Activated CD4-positive, alpha-beta T cell treated with anti-CD3 and anti-CD28 coated beads, Interleukin-2, amount 50 U/mL, for 48 hours (primary cell): ENCODE data around the gene POU6F1.
"Not testable (repeated sequence)": the region's sequence is repeated elsewhere in the genome, so short reads cannot be mapped to it uniquely, and the experiment has no call there.

Experiments
- DNase-seq, 2 experiments: peaks; one replicate each; pipeline ENCODE4 v3.0.0-alpha.2; 2020

Gene POU6F1

DNA sequence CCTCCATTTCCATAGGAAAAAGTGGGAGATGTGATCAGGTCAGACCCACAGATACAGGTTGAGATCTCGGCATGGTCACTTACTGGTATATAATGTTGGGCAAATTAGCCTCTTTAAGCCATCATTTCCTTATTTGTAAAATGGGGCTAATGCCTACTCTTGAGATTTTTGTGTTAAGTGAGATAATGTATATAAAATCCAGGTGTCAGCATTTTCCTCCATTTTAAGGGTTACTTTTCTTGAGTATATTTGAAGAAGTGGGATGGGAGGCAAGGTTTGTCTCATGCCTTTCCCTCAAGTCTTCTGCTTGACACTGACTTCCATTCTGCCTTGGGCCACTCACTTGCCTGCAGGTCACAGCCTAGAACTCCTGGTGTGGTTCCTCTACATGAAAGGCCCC, 10.1 kb upstream of the POU6F1 start:
- DNase-seq = no peak

DNA sequence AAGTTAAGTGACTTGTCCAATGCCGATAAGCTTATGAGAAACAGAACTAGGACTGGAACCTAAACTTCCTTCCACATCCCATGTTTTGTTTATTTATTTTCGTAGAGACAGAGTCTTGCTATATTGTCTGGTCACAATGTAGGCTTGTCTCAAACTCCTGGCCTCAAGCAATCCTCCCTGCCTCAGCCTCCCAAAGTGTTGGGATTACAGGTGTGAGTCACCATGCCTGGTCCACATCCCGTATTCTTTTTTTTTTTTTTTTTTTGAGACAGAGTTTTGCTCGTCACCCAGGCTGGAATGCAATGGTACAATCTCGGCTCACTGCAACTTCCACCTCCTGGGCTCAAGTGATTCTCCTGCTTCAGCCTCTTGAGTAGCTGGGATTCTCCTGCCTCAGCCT, 9.2 kb upstream of the POU6F1 start:
- not testable (repeated sequence) for DNase-seq

DNA sequence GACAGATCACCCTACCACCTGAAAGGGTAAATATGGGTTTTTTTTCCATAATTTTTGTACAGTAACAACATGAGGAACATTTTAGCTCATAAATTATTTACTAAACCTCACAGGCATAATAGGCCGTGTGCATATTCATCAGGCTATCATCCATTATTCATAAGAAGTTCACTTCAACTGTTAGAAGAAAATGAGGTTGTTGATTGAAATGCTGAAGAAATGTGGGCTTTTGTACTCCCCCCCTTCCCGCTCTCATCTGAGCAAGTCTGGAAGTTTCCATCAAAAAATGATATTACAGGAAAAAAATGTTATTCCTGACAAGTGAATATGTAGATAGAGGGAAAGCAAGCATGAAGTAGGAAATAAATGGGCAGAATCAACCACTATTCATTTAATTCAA, 7.9 kb upstream of the POU6F1 start:
- DNase-seq = no peak

DNA sequence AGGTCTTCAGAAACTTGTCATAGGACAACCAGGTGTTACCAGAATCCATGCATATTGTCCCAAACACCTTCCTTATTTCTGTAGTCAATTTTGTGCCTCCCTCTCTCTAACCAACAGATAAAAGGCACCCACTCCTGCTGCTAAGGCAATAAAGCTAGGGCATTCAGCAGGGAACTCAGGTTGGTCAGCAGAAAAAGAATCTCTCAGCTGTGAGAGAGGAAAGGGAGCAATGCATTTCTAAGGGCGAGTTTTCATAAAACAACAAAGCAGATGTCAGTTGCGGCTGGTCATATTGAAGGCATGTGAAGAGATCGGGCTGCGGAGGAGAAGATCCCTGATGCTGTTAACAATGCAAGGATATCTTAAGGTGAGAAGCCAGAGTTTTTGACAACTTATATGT, 7.4 kb upstream of the POU6F1 start:
- no peak for DNase-seq

DNA sequence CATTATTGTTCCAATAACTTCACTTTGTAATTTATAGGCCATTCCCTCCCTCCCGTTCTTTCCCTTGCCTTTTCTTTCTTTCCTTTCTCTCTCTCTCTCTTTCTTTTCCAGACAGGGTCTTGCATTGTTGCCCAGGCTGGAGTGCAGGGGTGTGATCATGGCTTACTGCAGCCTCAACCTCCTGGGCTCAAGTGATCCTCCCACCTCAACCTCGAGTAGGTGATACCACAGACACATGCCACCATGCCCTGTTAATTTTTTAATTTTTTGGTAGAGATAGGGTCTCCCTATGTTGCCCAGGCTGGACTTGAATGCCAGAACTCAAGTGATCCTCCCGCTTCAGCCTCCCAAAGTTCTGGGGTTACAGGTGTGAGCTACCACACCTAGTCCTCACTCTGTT, 6.8 kb upstream of the POU6F1 start:
- no peak for DNase-seq

DNA sequence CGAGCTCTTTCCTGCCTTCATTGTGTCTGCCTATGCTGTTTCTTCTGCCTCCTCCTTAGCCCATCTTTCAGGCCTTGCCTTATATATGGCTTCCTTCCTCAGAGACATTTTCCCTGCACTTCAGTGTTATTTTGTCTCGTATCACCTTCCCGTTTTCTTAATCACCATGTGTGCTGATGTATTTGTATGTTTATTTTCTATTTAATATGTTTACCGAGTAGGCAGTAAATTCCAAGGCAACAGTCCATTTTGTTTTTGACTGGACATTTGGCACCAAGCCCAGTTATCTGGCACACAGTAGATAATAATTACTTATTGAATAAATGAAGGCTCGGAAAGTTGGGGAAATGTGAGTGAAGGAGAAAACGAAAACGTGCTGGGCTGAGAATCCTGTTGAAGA, 4.6 kb upstream of the POU6F1 start:
- DNase-seq = no peak

DNA sequence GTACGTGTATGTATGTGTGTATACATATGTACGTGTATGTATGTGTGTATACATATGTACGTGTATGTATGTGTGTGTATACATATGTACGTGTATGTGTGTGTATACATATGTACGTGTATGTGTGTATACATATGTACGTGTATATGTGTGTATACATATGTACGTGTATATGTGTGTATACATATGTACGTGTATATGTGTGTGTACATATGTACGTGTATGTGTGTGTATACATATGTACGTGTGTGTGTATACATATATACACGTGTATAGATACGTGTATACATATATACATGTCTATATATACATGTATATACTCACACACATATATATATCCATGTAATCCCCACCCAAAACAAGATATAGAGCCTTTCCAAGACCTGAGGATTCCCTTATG, 2.0 kb upstream of the POU6F1 start:
- not testable (repeated sequence) for DNase-seq

DNA sequence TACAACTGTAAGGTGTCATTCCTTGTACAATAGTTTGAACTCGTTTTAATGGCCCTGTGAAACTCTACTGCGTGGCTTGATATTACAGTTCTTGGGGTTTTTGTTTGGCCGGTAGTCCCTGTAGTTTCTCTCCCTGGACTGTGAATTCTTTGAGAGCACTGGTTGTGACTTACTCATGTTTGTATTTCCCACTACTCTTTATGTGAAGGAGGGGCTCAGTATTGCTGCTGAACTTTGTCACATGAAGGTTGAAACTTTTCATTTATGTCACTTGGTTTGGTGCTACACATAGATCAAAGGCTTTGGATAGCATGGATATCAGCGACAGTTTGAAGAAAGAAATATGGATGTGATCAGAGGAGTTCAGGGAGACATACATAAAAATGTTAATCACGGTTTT, 1.5 kb upstream of the POU6F1 start:
- DNase-seq = no peak

DNA sequence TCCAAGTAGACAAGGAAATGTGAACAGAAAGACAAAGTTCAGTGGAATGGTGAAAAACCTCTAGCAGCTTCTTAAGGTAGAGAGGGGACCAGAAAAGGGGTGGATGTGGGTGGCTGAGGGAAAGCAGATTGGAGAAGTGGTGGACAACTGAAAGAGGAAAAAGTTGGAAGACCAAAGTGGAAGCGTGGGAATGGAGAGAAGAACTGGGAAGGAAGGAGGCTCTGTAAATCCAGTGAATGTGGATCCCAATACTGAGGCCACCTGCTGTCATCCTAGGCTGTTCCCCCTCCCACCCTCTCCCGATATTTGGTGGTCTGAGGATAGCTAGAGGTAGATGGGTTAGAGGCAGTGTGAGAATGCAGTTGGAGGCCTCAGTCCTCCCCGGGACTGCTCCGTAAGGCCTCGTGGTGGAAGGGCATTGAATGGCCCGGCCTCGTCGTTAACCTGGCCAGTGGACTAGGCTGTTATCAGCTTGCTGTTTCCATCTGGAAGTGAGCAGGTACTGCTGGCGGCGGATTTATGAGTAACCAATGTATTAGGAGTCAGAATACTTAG, 822 bp upstream of the POU6F1 start:
- DNase-seq = peak; percentile 9 to 13

DNA sequence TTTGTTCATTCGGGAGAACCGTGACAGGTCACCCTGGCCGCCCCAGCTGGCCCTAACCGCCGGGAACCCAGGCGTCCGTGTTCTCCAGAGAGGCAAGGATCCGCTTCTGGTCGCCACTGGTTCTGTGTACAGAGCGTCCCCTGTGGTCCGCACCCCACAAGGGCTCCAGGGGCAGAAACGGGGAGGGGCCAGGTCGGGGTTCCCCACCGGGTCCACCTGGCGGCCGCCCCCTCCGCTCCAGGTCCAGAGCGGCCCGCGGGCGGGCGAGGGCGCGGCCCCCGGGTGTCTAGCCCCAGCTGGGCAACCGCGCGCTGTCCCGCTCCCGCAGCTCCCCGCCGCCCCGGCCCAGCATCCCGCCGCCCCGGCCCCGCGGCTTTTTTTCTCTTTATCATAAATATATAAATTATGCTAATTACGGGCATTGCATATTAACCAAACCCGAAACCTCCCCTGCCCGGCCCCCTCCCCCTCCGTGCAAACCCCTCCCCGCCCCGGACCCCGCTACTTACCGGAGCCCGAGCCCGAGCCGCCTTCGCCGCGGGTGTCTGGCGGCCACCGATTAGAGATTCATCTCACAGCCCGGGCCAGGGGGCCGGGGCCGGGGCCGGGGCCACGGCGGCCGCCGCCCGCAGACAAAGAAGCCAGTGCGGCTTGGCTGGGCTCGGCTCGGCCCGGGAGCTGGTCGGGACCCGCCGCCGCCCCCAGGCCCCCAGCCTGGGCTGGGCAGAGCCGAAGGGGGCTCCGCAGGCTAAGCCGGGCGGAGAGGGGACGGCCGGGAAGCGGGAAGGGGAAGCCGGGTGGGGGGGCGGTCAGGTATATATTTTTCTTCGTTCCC, 512 bp downstream of the POU6F1 start:
- DNase-seq = peak; percentile 48 to 61

DNA sequence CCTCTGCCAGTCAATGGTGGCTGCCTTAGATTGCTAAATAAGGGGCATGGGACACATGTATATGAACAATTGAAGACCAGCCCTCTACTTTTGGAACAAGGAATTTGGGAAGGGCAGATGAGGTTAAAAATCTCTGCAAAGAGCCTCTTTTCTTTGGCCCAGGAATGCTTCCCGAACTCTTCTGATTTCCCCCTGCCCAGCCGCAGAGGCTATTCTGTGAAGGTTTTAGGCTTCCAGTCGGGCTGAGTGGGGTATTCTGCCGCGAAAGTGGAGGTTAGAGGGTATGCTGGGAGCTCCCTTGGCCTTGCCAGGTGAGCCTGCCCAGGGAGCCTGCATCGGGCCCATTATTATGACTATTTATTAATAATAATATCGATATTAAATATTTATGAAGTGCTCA, 1.2 kb downstream of the POU6F1 start:
- DNase-seq = no peak

DNA sequence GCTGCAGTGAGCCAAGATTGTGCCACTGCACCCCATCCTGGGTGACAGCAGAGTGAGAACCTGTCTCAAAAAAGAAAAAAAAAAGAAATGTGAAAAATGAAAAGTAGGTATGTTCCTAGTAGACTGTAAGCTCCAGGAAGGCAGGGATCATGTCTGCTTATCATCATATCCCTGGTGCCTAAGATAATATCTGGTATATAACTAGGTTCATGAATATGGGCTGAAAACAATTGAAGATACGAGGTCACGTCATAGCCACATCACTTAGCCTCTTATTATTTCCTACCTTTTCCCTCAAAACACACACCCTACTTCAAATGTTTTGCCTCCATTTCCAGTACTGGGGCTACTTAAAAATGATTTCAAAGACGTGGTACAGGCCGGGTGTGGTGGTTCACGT, 3.0 kb downstream of the POU6F1 start:
- DNase-seq = no peak

DNA sequence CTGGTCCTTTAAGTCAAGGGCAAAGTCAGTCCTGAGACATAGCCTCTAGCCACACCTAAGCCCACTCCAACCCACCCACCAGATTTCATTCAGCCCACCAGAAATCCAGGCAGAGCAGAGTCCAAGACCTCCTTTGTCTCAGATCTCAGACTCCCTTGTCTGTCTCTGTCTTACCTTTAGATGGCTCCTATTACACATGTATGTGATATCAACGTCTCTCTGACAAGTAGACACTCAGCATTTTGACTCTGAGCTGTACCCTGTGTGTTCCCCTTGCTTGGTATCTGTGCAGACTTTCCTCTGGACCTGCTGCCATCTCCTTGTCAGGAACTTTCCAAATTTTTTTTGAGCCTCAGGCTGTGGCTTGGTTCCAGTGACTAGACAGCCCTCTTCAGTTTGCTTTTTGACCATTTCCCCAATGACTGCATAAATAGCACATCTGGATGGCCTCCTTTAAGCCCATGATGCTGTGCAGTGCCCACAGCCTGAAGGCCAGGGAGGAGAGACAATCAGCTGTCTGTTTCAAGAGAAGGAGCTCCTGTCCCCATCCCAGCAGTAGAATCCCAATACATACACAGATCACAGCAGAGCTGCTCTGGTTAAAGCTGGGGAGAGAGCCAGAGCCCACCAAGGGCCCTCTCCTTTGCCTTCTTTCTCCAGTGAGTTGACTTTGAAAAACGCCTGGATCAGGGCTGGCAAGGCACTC, 7.0 kb downstream of the POU6F1 start:
- no peak for DNase-seq

DNA sequence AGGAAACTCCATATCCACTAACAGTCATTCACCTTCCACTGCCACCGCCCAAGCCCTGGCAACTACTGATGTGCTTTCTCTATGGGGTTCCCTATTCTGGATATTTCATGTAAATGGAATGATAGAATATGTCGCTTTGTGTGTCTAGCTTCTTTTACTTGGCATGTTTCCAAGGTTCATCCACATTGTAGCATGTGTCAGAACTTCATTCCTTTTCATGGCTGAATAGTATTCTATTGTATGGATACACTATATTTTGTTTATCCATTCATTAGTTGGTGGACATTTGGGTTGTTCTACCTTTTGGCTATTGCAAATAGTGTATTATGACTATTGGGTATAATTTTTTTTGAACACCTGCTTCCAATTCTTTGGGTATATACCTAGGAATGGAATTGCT, 8.6 kb downstream of the POU6F1 start:
- no peak for DNase-seq

DNA sequence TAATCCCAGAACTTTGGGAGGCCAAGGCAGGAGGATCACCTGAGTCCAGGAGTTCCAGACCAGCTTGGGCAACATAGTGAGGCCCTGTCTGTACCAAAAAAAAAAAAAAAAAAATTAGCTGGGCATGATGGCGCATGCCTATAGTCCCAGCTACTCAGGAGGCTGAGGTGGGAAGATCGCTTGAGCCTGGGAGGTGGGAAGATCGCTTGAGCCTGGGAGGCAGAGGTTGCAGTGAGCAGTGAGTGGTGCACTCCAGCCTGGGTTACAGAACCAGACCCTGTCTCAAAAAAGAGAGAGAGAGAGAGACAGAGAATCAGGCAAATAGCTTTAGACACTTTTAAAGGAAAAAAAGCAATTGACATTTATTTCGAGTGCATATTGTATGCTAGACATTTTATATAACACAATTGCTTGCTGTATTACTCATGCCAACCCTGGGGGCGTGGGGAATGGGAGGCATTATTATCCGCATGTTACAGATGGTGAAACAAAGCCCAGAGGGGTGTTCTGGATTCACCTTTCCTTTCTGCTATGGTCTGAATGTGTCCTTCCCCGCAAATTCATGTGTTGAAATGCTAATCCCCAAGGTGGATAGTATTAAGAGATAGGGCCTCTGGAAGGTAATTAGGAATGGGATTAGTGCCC, 9.7 kb downstream of the POU6F1 start:
- no peak for DNase-seq

DNA sequence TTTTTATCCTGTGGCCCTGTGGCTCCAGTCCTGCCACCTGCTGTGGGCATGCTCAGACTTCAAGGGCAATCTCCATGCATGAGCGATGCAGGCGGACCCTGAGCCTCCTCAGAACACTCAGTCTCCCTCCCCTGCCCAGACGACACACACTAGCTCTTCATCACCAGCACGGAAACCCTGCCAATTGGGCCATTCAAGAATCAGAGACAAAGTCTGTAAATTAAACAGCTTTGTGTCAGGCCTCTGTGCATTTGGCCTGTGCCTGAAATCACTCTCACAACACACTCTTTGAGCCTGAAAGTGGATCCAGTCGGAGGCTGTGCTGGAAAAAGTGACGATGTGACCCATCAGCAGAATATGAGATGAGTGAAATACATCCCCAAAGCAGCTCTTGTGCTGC, 12.5 kb downstream of the POU6F1 start:
- no peak for DNase-seq

DNA sequence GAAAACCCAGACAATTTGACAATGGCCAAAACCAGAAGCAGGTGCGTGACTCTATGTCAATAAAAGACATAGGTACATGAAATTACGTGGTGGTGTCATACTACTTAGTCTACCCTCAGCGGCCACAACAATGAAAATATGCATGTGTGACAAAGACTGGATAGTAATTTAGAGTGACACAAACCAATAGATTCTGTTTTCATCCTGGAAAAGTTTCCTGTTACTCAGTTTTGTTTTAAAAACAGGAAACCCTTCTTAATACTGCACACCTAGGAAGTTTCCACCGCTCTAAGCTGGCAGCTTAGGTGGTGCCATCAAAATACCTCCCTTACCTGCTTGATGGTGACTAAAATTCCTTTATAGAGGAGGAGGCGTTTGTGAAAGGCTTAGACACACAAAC, 15.1 kb downstream of the POU6F1 start:
- DNase-seq = no peak

DNA sequence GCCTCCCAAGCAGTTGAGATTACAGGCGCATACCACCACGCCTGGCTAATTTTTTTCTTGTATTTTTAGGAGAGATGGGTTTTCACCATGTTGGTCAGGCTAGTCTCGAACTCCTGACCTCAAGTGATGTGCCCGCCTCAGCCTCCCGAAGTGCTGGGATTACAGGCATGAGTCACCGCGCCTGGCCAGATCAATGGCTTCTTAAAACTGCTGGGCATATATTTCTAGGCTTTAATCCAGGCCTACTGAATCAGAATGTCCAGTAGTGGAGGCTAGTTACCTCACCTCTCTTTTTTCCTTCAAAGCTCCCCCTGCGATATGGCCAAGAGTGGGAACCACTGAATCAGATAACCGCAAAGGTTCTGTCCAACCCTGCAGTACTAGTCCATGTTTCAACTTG, 17.1 kb downstream of the POU6F1 start:
- DNase-seq = no peak

DNA sequence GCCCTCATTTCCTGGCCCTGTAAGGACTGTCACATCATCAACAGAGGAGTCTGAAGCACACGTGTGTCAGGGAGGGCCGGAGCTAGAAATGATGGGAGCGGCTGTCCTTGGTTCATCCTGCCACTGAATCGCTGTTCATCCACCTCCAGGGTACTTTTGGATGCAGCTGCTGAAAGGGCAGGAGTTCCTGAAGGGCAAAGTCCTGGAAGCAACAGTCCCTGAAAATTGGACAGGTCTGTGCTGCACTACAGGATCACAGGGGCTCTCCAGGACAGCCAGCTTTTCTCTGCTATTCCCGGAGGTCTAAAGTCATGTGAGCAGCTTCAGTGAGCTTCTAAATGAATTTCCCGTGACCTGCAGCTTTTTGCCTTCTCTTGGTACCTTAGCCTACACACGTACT, 17.7 kb downstream of the POU6F1 start:
- no peak for DNase-seq

DNA sequence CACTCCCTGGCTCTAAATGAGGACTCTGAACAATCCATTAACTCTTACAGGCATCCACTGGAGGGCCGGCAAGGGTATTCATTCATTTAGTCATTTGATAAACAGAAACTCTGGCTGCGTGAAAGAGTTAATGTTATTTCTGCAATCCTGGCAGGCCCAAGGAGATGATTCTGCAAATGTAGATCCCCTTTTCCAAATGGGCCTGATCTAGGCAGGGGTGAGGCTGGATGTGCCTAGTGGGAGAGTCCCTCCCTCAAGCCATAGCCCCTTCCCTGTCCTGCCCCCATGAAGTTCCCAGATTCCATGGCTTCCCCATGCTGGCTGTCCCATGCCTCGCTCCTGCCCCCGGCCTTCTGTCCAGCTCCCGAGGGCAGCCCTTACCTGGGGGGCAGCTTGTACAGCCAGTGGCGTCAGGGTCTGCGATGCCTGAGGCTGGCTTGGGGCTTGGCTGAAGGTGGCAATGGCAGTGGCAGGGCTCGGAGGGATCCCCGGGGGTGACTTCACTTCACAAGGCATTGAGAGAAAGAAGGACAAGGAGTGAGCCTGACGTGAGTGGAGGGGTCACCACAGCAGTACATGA, 18.4 kb downstream of the POU6F1 start:
- DNase-seq = no peak

DNA sequence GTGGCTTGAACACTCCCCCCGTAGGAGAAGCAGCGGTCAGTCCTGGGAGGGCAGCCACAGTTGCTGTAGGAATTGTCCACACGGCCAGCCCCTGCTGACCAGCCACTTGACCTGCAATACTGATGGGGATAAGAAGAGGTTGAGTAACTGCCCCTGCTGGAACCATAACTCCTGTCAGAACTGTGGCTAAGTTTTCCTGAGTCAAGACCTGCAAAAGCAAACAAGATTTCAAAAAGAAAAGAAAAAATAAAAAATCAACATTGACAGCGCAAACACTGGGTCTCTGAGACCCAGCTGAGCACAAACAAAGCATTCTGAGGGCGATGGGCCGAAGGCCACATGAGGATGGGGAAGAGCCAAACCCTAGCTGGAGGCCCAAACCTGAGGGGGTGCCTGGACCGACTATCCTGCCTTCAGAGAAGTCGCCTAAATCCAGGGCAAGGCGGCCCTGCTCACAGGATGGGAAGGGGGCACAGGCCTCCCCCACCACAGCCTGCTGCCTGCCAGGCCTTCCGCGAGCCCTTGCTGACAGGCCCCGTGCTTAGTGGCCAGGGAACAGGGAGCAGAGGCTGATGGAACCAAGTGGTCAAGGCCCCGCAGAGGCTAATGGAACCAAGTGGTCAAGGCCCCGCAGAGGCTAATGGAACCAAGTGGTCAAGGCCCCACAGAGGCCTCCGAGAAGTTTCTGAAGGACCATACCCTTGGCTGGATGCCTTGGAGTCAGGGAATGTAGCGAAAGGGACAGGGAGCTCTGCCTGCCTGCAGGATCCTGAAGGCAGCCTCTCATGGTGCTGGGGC, 19.1 kb downstream of the POU6F1 start:
- no peak for DNase-seq

DNA sequence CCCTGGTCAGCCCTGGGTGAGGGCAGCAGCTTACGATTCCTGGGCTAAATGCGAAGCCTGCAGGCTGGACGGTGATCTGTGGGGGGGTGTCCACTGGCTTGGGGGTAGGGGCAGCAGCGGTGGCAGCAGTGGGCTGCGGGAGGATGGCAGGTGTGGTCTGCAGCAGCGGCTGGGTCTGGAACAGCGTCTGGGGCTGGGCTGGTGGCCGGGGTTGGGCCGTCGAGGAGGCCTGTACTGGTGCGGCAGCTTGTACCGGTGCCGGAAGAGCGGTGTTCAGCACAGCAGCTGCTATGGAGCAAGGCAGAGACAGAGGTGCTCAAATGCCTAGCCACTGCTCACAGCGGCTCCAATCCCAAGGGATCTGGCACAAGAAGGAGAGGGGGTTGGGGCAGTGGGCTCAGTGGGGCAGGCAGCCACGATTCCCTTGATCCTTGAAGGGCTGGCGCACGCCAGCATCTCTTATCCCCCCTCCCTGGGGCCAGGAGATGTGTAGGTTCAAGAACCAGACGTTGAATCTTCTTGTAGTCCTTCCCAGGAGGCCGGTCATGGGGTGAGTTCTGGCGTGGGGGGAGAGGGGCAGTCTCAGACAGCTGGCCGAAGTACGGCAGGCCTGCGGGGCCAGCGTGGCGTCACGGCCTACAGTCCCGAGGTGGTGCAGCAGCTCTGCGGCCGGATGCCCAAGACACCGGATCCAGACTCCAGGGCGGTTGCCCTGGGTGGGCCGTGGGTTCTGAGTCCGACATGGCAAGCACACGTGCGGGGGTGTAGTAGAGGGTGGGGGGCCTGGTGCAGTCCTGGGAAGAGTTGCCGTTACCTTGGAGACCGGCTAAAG, 19.9 kb downstream of the POU6F1 start:
- DNase-seq = no peak
